ENCODE results near the gene EPB41. TPM values are rescaled to one million over a fixed set of nuclear protein-coding genes. Genes with fewer than 3 reads are reported as not detected.

The EPB41 gene
- total RNA-seq, 1 donor from 2014 or later, result 37.6 TPM

Small RNA genes within 50 kb of the gene (small RNA-seq; reads per million reads assigned to genes)
- not detected for gene RF00017
- gene RF00019, result not detected

Other genes starting within 250 kb of the EPB41 start
- gene GMEB1, start 245.8 kb upstream of the EPB41 start, total RNA-seq, result 4.7 TPM
- 59.5 TPM for gene YTHDF2, start 177.6 kb upstream of the EPB41 start, total RNA-seq
- 0.52 TPM for gene OPRD1, start 102.4 kb upstream of the EPB41 start, total RNA-seq
- 6.8 TPM for gene TMEM200B, start 209.3 kb downstream of the EPB41 start, total RNA-seq

Data from skeletal muscle tissue (tissue), 2 donors.